Medulla oblongata (tissue), 1 donor: ENCODE data around the gene C1GALT1C1.

Source experiments
- DNase-seq: peaks from one replicate; pipeline ENCODE4 v3.0.0-alpha.2; 2015; ENCODE audit errors: extremely low spot score

C1GALT1C1 gene

GRCh38 chrX:120585702-120586101 lies 44.2 kb downstream of the C1GALT1C1 start:
- DNase-seq = no peak
